H1 (cell line): ENCODE results near the gene NCK1. TPM values are rescaled to one million over a fixed set of nuclear protein-coding genes. Genes with fewer than 3 reads are reported as not detected.

ENCODE experiments used
- MAFK ChIP-seq: IDR thresholded peaks from 2 replicates; pipeline ENCODE4 v1.6.1; 2012; ENCODE audit warnings: low read depth, mild to moderate bottlenecking, improper control_type of control experiment, low read length
- TAF1 ChIP-seq: IDR thresholded peaks from 2 replicates; pipeline ENCODE4 v1.6.1; 2011; ENCODE audit warnings: mild to moderate bottlenecking, low read depth, low read length
- polyA plus RNA-seq, 7 experiments: library from polyadenylated mRNA; depleted of rRNA in 3 of 7; stranded (reverse) in 5 of 7; unstranded in 2 of 7; fragments of >200 nt in 5 of 7; fragments of 200-250 nt in 2 of 7; gene quantifications; 1 replicate in 5 of 7; 2 replicates in 1 of 7; 4 replicates in 1 of 7; pipeline versions ENCODE4 v1.2.1 to v1.2.3, GENCODE V29; 2011 to 2013; ENCODE audit warnings: missing spikeins in 2 of 7, mixed read lengths in 2 of 7
- total RNA-seq: library from RNA; stranded (reverse); fragmentation: NEBNext Ultra II Directional; extraction: Animal tissue kit (Norgen Biotek cat#: 25700); gene quantifications from 2 replicates; pipeline ENCODE4 v1.2.1, GENCODE V29; 2021
- TF ChIP-seq, protein P1 (sequence below), 3 experiments: IDR thresholded peaks; 1 replicate in 2 of 3; 2 replicates in 1 of 3; pipeline versions ENCODE4 v1.5.1 to v1.6.1; 2011; ENCODE audit warnings: low read length in 3 of 3, mild to moderate bottlenecking in 3 of 3, inconsistent platforms in 2 of 3, low read depth in 1 of 3, moderate library complexity in 1 of 3; ENCODE audit not compliant: insufficient read depth in 1 of 3; ENCODE audit errors: control extremely low read depth in 1 of 3

The NCK1 gene
- total and polyA plus RNA-seq, 2 of the 8 experiments (the other 6 are each of a cell fraction or from before 2014, with no cell fraction given), result 10.0 to 28.5 TPM

GRCh38 chr3:136909187-136909586 lies 47.2 kb downstream of the NCK1 start (continued):
- TF ChIP-seq, protein P1, sequence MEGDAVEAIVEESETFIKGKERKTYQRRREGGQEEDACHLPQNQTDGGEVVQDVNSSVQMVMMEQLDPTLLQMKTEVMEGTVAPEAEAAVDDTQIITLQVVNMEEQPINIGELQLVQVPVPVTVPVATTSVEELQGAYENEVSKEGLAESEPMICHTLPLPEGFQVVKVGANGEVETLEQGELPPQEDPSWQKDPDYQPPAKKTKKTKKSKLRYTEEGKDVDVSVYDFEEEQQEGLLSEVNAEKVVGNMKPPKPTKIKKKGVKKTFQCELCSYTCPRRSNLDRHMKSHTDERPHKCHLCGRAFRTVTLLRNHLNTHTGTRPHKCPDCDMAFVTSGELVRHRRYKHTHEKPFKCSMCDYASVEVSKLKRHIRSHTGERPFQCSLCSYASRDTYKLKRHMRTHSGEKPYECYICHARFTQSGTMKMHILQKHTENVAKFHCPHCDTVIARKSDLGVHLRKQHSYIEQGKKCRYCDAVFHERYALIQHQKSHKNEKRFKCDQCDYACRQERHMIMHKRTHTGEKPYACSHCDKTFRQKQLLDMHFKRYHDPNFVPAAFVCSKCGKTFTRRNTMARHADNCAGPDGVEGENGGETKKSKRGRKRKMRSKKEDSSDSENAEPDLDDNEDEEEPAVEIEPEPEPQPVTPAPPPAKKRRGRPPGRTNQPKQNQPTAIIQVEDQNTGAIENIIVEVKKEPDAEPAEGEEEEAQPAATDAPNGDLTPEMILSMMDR (IDR thresholded peaks at IDR 0.05; ENCODE audit: control extremely low read depth in 1 of 3, insufficient read depth in 1 of 3, low read depth in 1 of 3, low read length in 3 of 3), result no peak
- TF ChIP-seq MAFK, result no peak
- TF ChIP-seq TAF1, result no peak
